K562 (cell line): Measurements from ENCODE around the gene AJM1. TPM values are rescaled to one million over a fixed set of nuclear protein-coding genes. Genes with fewer than 3 reads are reported as not detected.

Source experiments
- ARHGAP35 ChIP-seq: fragments of 450-650 bp; IDR thresholded peaks from 2 replicates; pipeline ENCODE4 v1.6.1; 2018; ENCODE audit not compliant: partially characterized antibody
- CBX8 ChIP-seq: fragments of 200-600 bp; sonication (generic); IDR thresholded peaks from 2 replicates; pipeline ENCODE4 v1.6.1; 2012; ENCODE audit warnings: borderline replicate concordance, mixed run types, low read depth, mild to moderate bottlenecking, moderate library complexity, mixed read lengths, low read length, control low read depth, inconsistent platforms; ENCODE audit not compliant: poor library complexity, severe bottlenecking; ENCODE audit errors: extremely low read depth
- E2F4 ChIP-seq: sonication (generic); formaldehyde crosslinking; IDR thresholded peaks from 2 replicates; pipeline ENCODE4 v1.8.0; 2022; ENCODE audit warnings: mild to moderate bottlenecking, low read depth, missing genetic modification reagents
- HMGN3 ChIP-seq: IDR thresholded peaks from 2 replicates; pipeline ENCODE4 v1.6.1; 2011; ENCODE audit warnings: borderline replicate concordance, low read depth, mild to moderate bottlenecking, mixed read lengths, low read length; ENCODE audit not compliant: insufficient read length; ENCODE audit errors: extremely low read depth
- MAZ ChIP-seq, 2 experiments: fragments of 450-650 bp in 1 of 2; sonication (generic) in 1 of 2; formaldehyde crosslinking; IDR thresholded peaks in 1 of 2; conservative IDR thresholded peaks in 1 of 2; 2 replicates each; pipeline versions ENCODE4 v1.4.0 to v1.5.0; 2020; ENCODE audit warnings: mild to moderate bottlenecking in 1 of 2, missing genetic modification reagents in 1 of 2
- NR2C2 ChIP-seq, 2 experiments: fragments of 200-800 bp in 1 of 2; sonication (Bioruptor generic) in 1 of 2; sonication (generic) in 1 of 2; formaldehyde crosslinking in 1 of 2; IDR thresholded peaks; 2 replicates each; pipeline versions ENCODE4 v1.6.1 to v1.8.0; 2016 to 2022; ENCODE audit warnings: mild to moderate bottlenecking in 1 of 2, missing compliant biosample characterization in 1 of 2, missing genetic modification characterization in 1 of 2, missing genetic modification reagents in 1 of 2
- SAFB2 ChIP-seq: fragments of 200-400 bp; formaldehyde crosslinking; IDR thresholded peaks from 2 replicates; pipeline ENCODE4 v1.6.1; 2018; ENCODE audit warnings: borderline replicate concordance, low read length, low read depth, moderate library complexity; ENCODE audit not compliant: severe bottlenecking
- SMARCC2 ChIP-seq: fragments of 450-650 bp; IDR thresholded peaks from 2 replicates; pipeline ENCODE4 v1.6.1; 2017; ENCODE audit warnings: antibody characterized with exemption, moderate library complexity, mild to moderate bottlenecking, low read depth
- ZNF217 ChIP-seq: sonication (generic); formaldehyde crosslinking; IDR thresholded peaks from 2 replicates; pipeline ENCODE4 v1.8.0; 2022; ENCODE audit warnings: mild to moderate bottlenecking, missing genetic modification reagents
- polyA plus RNA-seq, 8 experiments: library from polyadenylated mRNA; depleted of rRNA in 4 of 8; stranded (reverse) in 5 of 8; unstranded in 3 of 8; fragments of >200 nt; fragmentation: Nextera tagmentation in 2 of 8; fragmentation: Illumina TruSeq in 1 of 8; extraction: Ambion mirVana in 2 of 8; extraction: Trizol in 1 of 8; gene quantifications; 2 replicates each; pipeline versions ENCODE4 v1.2.1 to v1.2.3, GENCODE V29; 2011 to 2014; ENCODE audit warnings: inconsistent platforms in 1 of 8, missing spikeins in 1 of 8
- total RNA-seq, 7 experiments: library from RNA; depleted of rRNA in 6 of 7; stranded (reverse); fragments of >200 nt in 6 of 7; fragmentation: Illumina TruSeq in 2 of 7; extraction: Trizol in 2 of 7; gene quantifications; 2 replicates each; pipeline versions ENCODE4 v1.2.1 to v1.2.3, GENCODE V29; 2011 to 2021; ENCODE audit warnings: low replicate concordance in 1 of 7
- TF ChIP-seq, protein P1 (sequence below): fragments of 250-450 bp; sonication (Bioruptor Pico); IDR thresholded peaks from 2 replicates; pipeline ENCODE4 v1.8.0; 2021; ENCODE audit warnings: moderate library complexity, mild to moderate bottlenecking, inconsistent platforms
- TF ChIP-seq, protein P2 (sequence below): sonication (generic); formaldehyde crosslinking; IDR thresholded peaks from 2 replicates; pipeline ENCODE4 v1.8.1; 2023; ENCODE audit warnings: mild to moderate bottlenecking, missing genetic modification reagents
- TF ChIP-seq, protein P3 (sequence below): fragments of 250-450 bp; sonication (Bioruptor Pico); IDR thresholded peaks from 2 replicates; pipeline ENCODE4 v1.5.0; 2021; ENCODE audit warnings: mild to moderate bottlenecking, borderline replicate concordance

AJM1 gene
- total and polyA plus RNA-seq, 9 of the 15 experiments (the other 6 are each of a cell fraction or from before 2014, with no cell fraction given): 0.01 to 3.7 (median 0.65) TPM; not detected in 1

DNA sequence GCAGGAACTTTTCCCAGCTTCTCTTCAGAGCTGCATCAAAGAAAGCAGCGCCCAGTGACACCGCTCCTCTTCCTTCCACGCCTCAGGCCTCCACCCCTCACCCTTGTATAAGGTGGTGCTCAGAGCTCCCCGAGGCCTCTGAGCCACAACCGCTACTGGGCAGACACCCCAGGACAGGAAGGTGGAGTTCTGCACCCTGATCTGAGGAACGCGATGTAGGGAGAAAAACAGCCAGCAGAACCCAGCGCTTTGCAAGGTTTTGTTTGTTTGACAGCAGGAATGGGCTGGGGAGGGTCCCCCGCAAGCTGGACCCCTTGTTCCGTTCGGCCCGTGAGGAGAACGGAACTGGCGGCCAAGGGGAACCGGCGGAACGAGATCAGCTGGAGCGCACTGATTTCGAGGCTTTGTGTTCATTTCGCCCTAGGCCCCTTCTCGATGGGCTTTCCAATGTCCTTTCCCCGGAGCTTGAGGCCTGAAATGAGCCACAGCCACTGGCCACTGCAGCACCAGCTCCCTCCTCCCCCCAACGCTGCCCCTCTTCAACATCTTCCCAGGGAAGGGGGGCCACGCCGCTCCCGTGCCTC lies 19.7 kb downstream of the AJM1 start (continued):
- TF ChIP-seq ZNF217 (CRISPR knock-in tag) (no peak), NR2C2 (CRISPR knock-in tag; IDR thresholded peaks at IDR 0.05) (no peak), NR2C2 (tag; IDR thresholded peaks at IDR 0.05) (no peak), ARHGAP35 (no peak), CBX8 (no peak), SMARCC2 (no peak), HMGN3 (no peak), E2F4 (CRISPR knock-in tag) (no peak), MAZ (CRISPR knock-in tag; conservative IDR thresholded peaks at IDR 0.05 in 1 of 2, IDR thresholded peaks at IDR 0.05 in 1 of 2) (no peak), SAFB2 (no peak)
- TF ChIP-seq, protein P1, sequence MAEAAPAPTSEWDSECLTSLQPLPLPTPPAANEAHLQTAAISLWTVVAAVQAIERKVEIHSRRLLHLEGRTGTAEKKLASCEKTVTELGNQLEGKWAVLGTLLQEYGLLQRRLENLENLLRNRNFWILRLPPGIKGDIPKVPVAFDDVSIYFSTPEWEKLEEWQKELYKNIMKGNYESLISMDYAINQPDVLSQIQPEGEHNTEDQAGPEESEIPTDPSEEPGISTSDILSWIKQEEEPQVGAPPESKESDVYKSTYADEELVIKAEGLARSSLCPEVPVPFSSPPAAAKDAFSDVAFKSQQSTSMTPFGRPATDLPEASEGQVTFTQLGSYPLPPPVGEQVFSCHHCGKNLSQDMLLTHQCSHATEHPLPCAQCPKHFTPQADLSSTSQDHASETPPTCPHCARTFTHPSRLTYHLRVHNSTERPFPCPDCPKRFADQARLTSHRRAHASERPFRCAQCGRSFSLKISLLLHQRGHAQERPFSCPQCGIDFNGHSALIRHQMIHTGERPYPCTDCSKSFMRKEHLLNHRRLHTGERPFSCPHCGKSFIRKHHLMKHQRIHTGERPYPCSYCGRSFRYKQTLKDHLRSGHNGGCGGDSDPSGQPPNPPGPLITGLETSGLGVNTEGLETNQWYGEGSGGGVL (CRISPR knock-in tag): no peak
- TF ChIP-seq, protein P2, sequence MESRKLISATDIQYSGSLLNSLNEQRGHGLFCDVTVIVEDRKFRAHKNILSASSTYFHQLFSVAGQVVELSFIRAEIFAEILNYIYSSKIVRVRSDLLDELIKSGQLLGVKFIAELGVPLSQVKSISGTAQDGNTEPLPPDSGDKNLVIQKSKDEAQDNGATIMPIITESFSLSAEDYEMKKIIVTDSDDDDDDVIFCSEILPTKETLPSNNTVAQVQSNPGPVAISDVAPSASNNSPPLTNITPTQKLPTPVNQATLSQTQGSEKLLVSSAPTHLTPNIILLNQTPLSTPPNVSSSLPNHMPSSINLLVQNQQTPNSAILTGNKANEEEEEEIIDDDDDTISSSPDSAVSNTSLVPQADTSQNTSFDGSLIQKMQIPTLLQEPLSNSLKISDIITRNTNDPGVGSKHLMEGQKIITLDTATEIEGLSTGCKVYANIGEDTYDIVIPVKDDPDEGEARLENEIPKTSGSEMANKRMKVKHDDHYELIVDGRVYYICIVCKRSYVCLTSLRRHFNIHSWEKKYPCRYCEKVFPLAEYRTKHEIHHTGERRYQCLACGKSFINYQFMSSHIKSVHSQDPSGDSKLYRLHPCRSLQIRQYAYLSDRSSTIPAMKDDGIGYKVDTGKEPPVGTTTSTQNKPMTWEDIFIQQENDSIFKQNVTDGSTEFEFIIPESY (CRISPR knock-in tag): 0 out of 2 replicates have a peak, but pooled peaks have one; percentile 0
- TF ChIP-seq, protein P3, sequence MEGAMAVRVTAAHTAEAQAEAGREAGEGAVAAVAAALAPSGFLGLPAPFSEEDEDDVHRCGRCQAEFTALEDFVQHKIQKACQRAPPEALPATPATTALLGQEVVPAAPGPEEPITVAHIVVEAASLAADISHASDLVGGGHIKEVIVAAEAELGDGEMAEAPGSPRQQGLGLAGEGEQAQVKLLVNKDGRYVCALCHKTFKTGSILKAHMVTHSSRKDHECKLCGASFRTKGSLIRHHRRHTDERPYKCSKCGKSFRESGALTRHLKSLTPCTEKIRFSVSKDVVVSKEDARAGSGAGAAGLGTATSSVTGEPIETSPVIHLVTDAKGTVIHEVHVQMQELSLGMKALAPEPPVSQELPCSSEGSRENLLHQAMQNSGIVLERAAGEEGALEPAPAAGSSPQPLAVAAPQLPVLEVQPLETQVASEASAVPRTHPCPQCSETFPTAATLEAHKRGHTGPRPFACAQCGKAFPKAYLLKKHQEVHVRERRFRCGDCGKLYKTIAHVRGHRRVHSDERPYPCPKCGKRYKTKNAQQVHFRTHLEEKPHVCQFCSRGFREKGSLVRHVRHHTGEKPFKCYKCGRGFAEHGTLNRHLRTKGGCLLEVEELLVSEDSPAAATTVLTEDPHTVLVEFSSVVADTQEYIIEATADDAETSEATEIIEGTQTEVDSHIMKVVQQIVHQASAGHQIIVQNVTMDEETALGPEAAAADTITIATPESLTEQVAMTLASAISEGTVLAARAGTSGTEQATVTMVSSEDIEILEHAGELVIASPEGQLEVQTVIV (CRISPR knock-in tag): no peak
